Activated CD4-positive, CD25-positive, alpha-beta regulatory T cell treated with anti-CD3 and anti-CD28 coated beads, Interleukin-2, amount 50 U/mL, for 72 hours (primary cell): ENCODE measurements around the gene DCAF11.
A peak's percentile ranks its signal among the peaks of the same experiment; 100 is the strongest.

Source experiments
- DNase-seq: peaks from one replicate; pipeline ENCODE4 v3.0.0; 2021

The DCAF11 gene

DNA sequence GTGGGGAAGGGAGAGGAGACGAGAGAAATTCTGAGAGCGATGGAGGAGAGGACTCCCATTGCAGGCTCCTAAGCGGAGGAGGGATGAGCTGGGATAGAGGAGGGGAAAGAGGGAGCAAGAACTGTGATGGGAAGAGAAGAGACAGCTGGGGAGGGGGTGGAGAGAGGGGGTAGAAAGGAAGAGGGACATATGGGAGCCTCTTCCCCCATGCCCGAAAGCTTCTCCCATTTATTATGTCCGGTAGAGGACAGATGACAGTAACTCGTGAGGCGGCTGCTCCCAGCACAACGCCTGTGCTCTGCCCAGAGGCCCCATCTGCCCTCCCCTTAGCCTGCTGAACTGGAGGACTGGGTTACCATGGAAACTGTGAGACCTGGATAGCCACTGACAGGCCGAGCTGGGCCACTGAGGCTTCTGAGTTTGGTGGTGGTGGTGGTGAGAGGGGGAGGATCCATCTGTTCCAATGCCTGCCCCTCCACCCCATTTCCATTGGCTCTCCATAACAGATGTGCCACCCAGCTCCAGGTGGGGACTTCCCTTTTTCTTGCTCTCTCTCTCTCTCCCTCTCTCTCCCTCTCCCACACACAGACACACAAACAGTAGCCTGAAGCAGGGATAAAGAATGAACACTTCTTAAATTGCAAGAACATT lies 35.0 kb upstream of the DCAF11 start:
- DNase-seq, result no peak

DNA sequence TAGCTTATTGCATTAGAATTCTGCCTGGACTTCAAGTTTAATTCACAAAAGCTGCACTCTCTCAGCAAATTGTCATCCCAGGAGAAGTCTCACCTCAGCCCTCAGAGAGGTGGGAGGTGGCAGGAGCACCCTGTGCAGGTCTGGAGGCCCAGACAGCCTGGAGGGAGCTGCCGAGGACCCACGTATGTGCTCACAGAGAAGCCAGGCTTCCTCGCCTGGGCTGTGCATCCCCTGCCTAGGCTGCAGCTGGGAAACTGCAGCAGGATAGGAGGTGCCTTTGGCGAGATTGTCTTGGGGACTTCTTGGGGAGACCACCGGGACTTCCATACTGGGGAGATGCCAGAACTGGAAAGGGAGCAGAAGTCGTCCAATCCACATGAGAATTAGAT lies 34.4 kb upstream of the DCAF11 start:
- no peak for DNase-seq

DNA sequence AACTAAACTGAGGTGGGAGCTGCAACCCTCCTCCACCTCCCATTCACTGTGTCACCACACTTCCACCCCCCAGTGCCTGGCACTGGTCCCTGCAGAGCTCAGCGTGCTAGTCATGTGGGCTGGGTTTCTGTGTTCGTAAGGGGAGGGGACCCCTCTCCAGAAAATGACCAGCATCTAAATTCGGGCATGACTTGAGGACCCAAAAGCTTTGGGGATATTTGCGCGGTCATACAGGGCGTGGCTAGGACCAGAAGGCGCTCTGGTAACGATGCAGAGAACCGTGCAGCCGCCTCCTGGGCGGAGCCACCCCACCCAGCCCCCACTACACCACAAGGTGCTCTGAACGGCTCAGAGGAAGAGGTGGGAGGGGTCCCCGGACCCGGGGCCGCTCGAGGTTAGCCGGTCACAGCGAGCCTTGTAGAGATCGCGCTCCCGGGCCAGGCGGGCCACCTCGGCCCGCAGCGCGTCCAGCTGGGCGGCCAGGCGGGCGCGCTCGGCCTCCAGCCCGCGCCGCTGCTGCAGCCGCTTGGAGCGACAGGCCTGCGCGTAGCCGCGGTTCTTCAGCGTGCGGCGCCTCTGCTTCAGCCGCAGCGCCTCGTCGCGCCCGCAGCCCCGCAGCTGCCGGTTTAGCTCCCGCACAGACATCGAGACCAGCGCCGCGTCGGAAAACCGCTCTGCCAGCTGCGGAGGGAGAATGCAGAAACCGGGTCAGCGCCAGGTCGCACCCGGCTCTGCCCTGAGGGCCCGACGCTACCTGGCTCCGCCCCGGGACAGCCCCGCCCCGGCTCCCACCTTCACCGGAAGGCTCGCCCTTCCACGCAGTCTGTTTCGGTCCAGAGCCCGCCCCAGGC lies 33.5 kb upstream of the DCAF11 start:
- DNase-seq, result peak; percentile 74

DNA sequence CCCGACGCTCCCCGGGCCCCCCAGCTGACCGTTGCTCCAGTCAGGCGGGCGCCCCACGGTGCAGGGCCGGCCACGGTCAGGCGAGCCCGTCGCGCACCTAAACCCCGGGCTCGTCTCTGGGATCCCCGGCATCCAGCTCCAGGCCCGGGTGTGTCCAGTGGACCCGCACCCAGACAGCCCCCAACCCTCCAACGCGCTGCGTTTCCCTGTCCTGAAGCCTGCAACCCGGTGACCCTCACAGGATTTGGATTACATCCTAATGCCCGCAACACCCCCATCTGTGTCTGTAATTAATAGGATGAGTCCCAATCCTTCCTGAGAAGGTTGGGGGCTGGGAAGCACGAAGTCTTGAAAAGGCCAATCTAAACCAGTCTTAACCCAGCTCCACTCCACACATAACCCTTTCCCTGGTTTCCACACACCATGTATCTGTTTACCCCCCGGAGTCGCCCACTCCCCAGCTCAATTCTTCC lies 32.8 kb upstream of the DCAF11 start:
- DNase-seq, result no peak

DNA sequence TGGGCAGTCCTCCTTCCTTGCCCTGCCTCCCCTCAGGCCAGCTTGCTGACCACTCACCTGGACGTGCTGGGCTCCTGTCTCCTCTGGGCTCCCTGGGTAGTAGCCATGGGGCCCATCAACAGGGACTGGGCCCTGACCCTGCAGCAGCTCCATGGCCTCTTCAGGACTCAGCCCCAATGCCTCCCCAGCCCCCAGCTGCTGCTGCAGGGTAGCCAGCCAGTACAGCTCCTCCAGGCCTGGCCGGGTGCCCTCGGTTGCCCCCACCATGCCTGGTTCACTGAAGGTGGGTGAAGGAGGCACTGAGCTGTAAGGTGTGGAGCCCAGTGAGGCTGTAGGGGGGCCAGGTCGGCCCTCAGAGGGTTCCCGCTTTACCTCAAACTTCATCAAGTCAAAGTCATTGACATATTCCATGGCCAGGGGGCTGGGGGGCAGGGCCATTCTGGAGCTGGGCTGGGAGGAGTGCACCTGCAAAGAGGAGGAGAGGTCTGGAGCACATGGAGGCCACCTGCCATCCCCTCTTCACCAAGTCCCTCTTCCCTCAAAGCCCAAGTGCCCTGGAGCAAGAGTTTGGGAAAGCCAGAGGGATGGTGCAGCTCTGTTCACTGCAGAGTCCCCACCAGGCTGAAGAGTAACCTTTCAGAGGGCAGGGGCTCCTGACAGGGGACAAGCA lies 32.0 kb upstream of the DCAF11 start:
- no peak for DNase-seq

DNA sequence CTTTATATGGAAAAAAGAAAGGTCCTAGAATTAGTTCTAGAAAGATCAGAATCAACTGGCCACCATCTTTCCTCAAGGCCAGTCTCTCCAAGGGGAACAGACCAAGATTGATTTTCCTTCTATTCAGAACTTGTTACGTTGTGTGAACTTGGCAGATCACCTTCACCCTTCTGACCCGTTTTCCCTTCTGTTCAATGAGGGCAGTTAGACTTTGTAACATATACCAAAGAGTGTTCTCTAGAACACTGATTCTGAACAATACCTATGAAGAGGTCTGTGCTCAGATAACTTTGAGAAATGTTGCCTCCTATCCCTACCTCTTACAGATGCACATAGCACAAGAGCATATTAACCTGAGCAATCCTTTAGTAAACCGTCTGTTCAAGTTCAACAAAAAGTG lies 31.1 kb upstream of the DCAF11 start:
- DNase-seq, result no peak

DNA sequence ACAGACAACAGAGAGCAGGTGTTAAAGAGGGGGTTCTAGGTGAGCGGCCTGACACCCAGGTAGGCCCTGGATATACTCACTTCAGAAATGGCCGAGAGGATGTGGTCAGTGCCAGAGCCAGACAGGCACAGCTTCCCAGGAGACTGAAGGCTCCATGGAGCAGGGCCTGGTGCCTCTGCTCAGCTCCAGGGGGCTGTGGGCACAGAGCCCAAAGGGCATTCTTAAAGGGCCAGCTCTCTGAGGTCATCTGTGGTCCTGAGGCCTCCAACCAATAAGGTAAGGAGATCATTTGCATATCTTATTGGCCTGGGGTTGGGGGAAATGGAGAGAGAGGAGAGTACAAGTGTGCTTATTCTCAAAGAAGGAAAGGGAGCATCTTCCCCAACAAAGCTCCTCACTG lies 30.1 kb upstream of the DCAF11 start:
- no peak for DNase-seq

DNA sequence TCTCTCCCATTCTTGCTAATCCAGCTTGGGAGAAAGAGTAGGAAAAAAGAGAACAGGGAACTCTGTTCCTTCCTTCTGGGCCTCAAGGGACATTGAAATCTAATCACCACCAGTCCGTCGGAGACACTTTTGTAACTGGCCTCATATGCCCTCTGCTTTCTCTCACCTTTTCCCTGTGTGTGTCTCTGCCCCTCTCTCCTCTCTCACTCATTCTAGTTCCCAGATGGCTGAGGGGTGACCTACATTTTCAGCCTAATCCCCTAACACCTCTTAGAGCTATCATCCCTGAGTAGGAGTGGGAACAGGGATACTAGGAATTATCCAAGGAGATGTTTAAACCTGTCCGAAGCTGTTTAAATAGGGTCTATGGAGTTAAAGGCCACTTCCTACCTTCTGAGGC lies 29.4 kb upstream of the DCAF11 start:
- DNase-seq, result no peak

DNA sequence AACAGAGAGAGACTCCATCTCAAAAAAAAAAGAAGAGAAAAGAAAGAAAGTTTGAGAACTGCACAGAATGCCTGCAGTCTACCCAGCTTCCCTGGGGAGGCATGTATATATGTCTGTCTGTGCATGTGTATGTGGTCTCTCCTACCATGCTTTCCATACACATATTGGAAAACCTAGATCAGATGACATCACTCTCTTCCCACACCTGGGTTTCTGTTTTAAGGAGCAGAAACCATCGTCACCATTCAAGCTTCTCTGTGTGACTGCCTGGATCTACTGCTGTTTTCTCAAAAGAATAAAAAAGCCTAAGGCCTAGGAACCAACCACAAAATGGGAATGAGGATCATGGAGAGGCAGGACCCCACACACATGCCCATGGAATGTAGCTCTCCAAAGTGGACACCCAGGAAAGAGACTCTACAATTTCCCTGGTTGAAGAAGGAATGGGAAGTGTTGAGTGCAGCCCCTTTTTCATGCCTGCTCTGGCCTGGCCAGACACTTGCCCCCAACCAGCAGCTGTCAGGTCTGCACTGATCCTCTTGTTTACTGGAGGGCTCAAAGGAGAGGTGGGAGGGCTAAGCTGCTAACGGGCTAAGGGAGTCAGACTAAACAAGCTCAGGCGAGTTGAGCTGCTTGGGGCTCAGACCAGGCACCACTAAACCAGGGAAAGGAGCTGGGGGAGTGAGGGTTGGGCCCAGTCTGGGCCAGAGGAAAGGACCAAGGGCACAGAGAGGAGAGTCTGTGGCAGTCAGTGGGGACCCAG lies 28.2 kb upstream of the DCAF11 start:
- DNase-seq, result no peak

DNA sequence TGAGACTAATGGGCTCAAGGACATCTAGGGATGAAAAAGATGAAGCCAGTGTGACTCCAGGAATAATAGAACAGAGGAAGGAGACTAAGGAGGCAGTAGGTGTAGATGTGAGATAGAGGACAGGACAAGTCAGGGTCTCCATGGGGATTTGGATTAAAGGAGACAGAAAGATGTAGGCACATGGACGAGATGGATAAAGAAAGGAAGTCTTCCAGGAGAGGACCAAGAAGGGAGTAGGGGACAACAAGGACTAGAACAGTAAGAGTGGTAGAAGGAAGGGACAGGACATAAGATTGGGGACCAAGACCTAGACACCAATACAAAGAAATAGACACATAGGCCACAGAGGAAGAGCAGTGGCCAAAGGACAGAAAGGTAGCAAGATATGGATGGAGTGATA lies 27.6 kb upstream of the DCAF11 start:
- DNase-seq, result no peak

DNA sequence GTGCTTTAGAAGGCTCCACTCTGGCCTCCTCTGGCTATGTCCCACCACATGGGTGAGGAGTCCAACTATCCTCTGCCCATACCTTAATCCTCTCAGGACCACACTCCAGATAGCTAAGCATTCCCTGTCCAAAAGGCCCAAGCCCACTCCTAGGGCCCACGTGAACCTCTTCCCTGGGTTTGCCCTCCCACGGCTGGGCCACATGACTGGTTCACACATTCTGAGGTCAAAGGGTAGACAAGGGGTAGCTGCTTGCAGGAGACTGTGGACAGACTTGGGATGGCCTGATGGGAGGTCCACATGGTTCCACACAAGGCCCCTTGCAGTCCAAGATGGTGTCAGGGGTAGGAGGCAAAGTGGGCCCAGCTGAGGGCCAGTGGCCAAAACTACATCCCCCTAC lies 26.5 kb upstream of the DCAF11 start:
- DNase-seq, result no peak

DNA sequence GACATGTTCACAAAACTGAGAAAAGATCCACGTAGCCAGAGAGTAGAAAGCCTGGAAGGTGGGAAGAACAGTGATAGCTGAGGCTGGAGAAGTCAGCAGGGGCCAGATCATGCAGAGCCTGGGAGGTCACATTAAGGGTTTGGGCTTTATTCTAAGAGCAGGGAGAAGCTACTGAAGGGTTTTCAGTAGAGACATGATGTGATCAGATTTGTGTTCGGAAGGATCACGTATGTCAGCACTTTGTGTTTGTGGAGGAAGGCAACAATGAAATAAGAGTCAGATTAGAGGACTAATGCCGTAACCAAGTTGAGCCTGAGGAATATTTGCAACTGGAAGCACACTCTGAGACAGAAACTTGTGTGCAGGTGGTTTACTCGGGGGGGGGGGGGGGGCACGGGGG lies 24.7 kb upstream of the DCAF11 start:
- no peak for DNase-seq

DNA sequence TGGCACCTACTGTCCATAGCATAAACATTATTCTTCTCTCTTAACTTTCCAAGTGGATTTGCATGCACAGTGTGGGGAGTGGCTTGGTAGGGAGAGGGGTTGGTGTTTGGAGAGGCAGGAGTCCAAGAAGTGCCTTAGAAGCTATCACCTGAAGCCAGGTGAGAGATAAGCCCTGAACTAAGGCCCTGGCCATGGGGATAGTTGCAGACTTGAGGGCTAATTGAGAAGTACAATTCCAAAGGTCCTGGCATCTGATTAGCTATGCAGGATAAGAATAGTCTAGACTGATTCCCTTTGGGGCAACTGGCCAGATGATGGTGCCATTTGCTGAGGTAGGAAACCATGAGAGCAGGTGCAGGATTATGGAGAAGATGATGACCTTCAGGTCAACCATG lies 22.5 kb upstream of the DCAF11 start:
- no peak for DNase-seq

DNA sequence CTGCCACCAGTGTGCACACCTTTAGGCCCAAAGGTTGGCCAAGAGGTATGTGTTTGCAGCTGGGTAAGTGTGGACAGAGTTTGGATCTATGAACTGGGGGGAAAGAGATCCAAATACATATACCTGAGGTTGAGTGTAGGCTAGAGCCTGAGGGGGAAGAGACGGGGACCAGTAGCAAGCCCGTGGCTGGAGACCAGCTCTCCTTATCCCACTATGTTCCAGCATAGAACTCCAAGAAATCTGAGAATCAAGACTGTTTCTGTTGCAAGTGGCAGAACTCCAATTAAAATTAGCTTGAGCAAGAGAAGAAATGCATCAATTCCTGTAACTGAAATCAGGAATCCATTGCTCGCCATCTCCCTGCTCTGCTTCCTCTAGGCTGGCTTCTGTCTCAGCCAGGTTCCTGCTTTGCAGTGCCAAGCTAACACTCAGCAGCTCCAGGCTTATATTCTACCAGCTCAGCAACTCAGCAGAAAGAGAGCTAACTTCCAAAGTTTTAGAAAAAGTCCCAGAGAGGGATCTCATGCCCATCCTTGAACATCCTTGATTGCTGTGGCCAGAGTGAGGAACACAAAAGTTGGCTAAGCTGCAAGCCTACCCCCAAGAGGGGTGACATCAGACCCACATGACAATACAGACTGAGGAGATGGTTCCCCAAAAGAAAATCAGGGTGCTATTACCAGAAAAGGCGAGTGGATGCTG lies 21.9 kb upstream of the DCAF11 start:
- DNase-seq, result no peak

DNA sequence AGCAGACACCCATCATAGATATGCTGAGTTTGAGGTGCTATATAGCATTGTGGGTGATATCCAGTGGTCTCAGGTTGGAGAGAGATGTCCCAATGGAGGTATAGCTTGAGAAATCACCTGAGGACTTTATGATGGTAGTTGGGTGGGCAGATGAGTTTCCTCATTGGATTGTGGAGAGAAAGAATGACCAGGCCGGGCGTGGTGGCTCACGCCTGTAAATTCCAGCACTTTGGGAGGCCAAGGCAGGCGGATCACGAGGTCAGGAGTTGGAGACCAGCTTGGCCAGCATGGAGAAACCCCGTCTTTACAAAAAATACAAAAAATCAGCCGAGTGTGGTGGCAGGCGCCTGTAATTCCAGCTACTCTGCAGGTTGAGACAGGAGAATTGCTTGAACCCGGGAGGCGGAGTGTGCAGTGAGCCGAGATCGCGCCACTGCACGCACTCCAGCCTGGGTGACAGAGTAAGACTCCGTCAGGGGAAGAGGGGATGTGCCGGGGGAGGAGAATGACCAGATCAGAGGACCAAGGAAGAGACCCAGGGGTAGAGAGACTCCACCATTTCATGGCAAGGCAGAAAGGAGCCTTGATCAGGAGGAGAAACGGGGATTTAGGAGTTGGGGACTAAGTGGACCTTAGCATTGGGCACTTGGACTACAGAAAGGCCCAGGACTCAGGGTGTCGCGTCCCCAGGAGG lies 21.2 kb upstream of the DCAF11 start:
- no peak for DNase-seq

DNA sequence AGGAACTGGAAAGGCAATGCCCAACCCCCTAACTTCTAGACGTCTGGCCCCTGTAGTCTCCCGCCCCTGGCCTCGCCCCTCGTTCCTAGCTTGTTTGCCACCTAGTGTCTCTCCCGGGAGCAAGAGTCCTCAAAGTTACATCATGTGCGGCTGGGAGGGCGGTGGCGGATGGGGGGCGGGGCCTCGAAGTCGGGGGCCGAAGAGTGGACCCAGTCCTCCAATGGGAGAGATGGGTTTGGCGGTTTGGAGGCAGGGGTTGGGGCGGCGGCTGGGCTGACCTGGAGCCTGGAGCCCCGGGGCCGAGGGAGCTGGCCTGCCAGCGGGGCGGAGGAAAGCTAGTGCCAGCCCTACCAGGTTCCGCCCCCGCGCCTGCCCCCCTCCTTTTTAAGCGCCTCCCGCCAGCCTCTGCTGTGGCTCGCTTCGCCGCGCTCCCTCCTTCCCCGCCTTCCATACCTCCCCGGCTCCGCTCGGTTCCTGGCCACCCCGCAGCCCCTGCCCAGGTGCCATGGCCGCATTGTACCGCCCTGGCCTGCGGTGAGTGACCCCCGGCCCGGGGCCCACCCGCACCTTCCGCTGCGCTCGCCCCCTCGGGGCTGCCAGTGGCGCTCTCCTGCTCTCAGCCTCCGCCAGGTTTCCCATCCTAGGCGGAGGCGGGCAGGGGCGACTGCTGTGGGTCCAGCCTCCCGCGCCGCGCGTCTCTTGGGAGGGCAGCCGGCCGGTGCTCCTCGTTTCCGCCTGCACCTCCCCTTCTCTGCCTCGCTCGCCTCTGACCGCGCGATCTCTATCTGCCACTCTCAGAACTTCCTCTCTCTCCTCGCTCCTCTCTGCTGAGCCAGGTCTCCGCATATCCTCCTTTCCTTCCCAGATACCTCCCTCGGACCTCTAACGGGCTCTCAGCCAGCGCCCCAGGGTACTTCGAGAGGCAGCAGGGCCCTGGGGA lies 20.4 kb upstream of the DCAF11 start, which contains the start of gene PCK2:
Gene PCK2 (plus strand): TSS at position 411 of the 940 bp plus-strand sequence. CDS start 95 bp downstream, at position 506.
- peak; percentile 79 for DNase-seq

DNA sequence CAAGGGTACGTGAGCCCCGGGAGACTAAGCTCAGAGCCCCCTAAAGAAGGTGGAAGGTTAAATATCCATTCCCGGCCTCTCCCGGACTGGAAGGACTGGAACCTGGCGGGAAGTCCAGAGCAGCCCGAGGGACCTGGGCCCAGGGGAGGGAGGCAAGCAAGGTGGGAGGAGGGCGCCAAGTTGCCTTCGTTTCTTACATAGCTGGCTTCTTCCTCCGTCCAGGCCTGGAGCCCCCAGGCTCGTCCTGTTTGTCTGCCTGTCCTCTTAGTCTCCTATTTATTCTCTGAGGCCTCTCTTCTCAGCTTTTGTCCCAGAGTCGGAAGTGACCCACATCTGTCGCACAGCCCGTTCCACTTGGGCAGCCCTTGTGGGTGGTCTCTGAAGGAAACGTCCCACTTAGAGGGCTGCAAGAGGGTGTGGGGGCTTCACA lies 19.7 kb upstream of the DCAF11 start:
- DNase-seq, result no peak

DNA sequence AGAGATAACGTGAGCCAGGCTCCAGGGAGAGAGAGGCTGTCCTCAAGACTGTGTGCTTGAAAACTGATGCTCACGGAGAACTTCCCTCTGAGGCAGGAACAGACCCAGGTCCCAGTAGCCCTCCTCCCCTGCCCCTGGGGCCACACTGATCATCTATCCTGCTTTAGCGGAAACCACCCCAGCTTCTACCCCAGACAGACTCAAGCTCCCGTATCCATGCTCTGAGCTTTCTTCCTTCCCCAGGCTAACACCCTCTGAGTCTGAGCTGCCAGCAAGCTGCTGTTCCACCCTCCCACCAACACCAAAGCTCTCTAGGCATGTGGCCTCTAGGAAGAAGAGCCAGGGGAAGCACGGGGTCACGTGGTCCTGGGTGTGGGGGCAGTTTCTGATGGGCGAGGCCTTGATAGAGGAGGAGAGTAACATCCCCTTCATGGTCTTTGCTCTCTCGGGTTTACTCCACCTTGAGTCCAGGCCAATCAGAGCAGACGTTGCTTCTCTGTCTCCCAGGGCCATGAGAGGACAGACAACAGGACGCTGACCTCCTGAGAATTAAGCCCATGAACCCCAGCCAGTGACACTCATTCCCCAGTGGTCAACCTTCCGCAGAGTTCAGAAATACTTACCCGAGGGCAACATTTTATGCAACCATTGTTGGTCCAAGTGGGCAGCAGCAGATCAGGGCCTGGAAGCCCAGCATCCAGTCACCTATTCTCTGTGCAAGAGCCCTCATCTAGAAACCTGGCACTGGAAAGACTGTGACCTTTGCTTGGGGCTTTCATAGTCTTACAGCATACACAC lies 19.1 kb upstream of the DCAF11 start:
- DNase-seq, result peak; percentile 63

DNA sequence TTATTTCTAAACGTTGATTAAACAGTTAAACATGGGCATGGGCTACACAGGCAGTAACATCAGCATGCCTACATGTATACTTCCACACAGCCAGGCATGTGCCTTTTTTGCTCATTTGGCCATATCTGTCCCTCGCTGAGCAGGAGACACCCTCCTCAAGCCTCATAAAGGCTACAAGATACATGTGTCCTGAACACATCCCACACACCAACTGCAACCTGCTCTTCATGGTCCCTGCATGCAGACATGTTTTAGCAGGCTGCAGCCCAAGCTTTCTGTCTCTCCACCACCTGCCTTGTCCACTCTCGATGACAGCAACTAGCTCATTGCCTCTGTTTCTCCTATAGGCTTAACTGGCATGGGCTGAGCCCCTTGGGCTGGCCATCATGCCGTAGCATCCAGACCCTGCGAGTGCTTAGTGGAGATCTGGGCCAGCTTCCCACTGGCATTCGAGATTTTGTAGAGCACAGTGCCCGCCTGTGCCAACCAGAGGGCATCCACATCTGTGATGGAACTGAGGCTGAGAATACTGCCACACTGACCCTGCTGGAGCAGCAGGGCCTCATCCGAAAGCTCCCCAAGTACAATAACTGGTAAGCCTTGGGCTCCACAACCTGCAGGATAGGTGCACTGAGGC lies 17.9 kb upstream of the DCAF11 start:
- peak; percentile 25 for DNase-seq
